ENCODE results near the gene CPNE4. TPM values are rescaled to one million over a fixed set of nuclear protein-coding genes. Genes with fewer than 3 reads are reported as not detected.

Gene CPNE4
- total and polyA plus RNA-seq, 9 of the 15 experiments (the other 6 are each of a cell fraction or from before 2014, with no cell fraction given), result not detected

DNA sequence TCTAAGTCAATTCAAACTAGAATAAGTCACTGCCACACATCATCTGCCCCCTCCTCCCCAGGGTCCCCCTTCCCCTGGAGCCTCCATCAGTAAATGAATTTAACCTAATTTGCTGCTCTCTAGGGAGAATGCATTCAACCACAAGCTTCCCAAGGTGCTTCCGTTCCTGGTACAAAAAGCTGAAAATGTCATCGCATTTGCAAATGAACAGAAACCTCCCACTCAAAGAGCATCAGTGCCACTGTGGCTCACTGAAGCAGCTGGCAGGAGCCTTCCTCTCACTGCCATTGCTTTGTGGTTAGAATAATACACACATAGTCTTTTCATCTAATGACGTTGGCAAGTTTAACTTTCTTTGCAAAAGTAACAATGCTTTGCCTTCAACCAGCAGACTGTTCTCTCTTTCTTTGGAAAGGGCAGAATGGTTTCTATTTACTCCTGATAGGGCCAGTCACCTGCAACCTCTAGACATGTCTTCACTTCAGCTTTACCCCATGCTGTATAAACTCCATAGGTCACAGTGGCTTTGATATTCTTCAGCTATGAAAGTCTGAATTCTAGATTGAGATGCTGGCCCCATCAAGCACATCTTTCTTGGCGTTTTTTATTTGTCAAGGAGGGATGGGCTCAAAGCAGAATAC, 238.1 kb downstream of the CPNE4 start:
- H3K79me2 ChIP-seq (ENCODE audit: control insufficient read depth, insufficient read depth, low read length), result no peaks in the 10 kb centered on the region
- intact Hi-C loops (cut with micrococcal nuclease), result loop anchor here (10.0 kb wide), 2 partner anchors 388 to 598 kb away; no protein-coding TSS in a partner anchor
- H3K4me1 ChIP-seq (replicated peaks in 1 of 2; ENCODE audit: control insufficient read depth in 2 of 2, insufficient read depth in 2 of 2, low read length in 2 of 2), result peaks cover 0 to 8% of the 10 kb centered on the region in 2 experiments; a peak in 2 of 5 replicates
- H3K27me3 ChIP-seq (ENCODE audit: control insufficient read depth in 2 of 2, insufficient read depth in 2 of 2, low read length in 2 of 2), result no peaks in the 10 kb centered on the region
- BruUV-seq (replicated peaks), result no TSS peak
- in situ Hi-C loops (cut with MboI), result loop anchor here (10.0 to 25.0 kb wide), 2 partner anchors 228 to 591 kb away; no protein-coding TSS in a partner anchor
- WGBS (ENCODE audit: insufficient coverage, low coverage, missing lambda C conversion rate), result 0% methylated on average over 4 of the region's 4 CpGs
- ATAC-seq (no peak), FAIRE-seq (no peak), DNase-seq (ENCODE audit: extremely low read depth in 1 of 4, low spot score in 3 of 4) (no peak)
- no peaks in the 10 kb centered on the region for H3K9me1 ChIP-seq (ENCODE audit: control insufficient read depth, insufficient read depth, low read length)
- no peak overlapping the region for H3K4me2 ChIP-seq (ENCODE audit: insufficient read depth, low read length)
- ChIA-PET POLR2A (no interaction called here), CTCF (ENCODE audit: low intra/inter-chr PET ratio) (no interaction called here)
- no peaks in the 10 kb centered on the region for H3K9me3 ChIP-seq (replicated peaks; ENCODE audit: control insufficient read depth, insufficient read depth, low read depth, low read length)
- H4K20me1 ChIP-seq (replicated peaks; ENCODE audit: control insufficient read depth, insufficient read depth, low read length), result no peaks in the 10 kb centered on the region; the same call in 1 of the 2 replicates
- no peak overlapping the region for H3K9ac ChIP-seq (ENCODE audit: insufficient read depth in 1 of 2, low read depth in 2 of 2, low read length in 2 of 2)
- H3K4me3 ChIP-seq, result no peak overlapping the region
- no peak overlapping the region for H3K27ac ChIP-seq (ENCODE audit: extremely low read depth, low read depth, low read length)
- H2AFZ ChIP-seq (ENCODE audit: low read depth, low read length), result no peak overlapping the region
- no peaks in the 10 kb centered on the region for H3K36me3 ChIP-seq (ENCODE audit: control insufficient read depth, insufficient read depth, low read length)
- no peak for TF ChIP-seq HNRNPH1 (optimal IDR thresholded peaks at IDR 0.05; ENCODE audit: low read depth, low read length)
- no peak for TF ChIP-seq CCAR2 (IDR thresholded peaks at IDR 0.05; ENCODE audit: low read depth, low read length)
- TF ChIP-seq NFE2L1 (tag; IDR thresholded peaks at IDR 0.05; ENCODE audit: borderline replicate concordance, low read depth), result no peak
- no peak for TF ChIP-seq CSDE1 (IDR thresholded peaks at IDR 0.05)
- TF ChIP-seq BRD9 (IDR thresholded peaks at IDR 0.05; ENCODE audit: low read depth, partially characterized antibody), result no peak
- no peak for TF ChIP-seq ZBTB17 (CRISPR knock-in tag; IDR thresholded peaks at IDR 0.05)
- TF ChIP-seq PRMT5 (CRISPR knock-in tag; IDR thresholded peaks at IDR 0.05), result no peak
- TF ChIP-seq, protein P1, sequence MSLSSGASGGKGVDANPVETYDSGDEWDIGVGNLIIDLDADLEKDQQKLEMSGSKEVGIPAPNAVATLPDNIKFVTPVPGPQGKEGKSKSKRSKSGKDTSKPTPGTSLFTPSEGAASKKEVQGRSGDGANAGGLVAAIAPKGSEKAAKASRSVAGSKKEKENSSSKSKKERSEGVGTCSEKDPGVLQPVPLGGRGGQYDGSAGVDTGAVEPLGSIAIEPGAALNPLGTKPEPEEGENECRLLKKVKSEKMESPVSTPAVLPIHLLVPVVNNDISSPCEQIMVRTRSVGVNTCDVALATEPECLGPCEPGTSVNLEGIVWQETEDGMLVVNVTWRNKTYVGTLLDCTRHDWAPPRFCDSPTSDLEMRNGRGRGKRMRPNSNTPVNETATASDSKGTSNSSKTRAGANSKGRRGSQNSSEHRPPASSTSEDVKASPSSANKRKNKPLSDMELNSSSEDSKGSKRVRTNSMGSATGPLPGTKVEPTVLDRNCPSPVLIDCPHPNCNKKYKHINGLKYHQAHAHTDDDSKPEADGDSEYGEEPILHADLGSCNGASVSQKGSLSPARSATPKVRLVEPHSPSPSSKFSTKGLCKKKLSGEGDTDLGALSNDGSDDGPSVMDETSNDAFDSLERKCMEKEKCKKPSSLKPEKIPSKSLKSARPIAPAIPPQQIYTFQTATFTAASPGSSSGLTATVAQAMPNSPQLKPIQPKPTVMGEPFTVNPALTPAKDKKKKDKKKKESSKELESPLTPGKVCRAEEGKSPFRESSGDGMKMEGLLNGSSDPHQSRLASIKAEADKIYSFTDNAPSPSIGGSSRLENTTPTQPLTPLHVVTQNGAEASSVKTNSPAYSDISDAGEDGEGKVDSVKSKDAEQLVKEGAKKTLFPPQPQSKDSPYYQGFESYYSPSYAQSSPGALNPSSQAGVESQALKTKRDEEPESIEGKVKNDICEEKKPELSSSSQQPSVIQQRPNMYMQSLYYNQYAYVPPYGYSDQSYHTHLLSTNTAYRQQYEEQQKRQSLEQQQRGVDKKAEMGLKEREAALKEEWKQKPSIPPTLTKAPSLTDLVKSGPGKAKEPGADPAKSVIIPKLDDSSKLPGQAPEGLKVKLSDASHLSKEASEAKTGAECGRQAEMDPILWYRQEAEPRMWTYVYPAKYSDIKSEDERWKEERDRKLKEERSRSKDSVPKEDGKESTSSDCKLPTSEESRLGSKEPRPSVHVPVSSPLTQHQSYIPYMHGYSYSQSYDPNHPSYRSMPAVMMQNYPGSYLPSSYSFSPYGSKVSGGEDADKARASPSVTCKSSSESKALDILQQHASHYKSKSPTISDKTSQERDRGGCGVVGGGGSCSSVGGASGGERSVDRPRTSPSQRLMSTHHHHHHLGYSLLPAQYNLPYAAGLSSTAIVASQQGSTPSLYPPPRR (CRISPR knock-in tag; IDR thresholded peaks at IDR 0.05; ENCODE audit: borderline replicate concordance), result no peak
- no peak for TF ChIP-seq ZNF184 (CRISPR knock-in tag; IDR thresholded peaks at IDR 0.05)
- TF ChIP-seq MYNN (IDR thresholded peaks at IDR 0.05), result no peak
- TF ChIP-seq MYNN (CRISPR knock-in tag; IDR thresholded peaks at IDR 0.05), result no peak
- no peak for TF ChIP-seq LARP7 (IDR thresholded peaks at IDR 0.05)
- TF ChIP-seq EP400 (IDR thresholded peaks at IDR 0.05), result no peak
- TF ChIP-seq MTA3 (IDR thresholded peaks at IDR 0.05; ENCODE audit: borderline replicate concordance), result no peak
- no peak for TF ChIP-seq TAF7 (tag; IDR thresholded peaks at IDR 0.05)
- no peak for TF ChIP-seq ERF (CRISPR knock-in tag; IDR thresholded peaks at IDR 0.05)

Data from K562 (cell line).